NK-92 (cell line): ENCODE data around the gene ITGB3.
"Not testable (repeated sequence)": the region's sequence is repeated elsewhere in the genome, so short reads cannot be mapped to it uniquely, and the experiment has no call there.

ENCODE experiments used
- DNase-seq: peaks from one replicate; lab custom pipeline; 2025; ENCODE audit not compliant: unreplicated experiment; lab: John Stamatoyannopoulos, UW

ITGB3 gene

GRCh38 chr17:47243737-47244598, 9.7 kb upstream of the ITGB3 start:
- no peak for DNase-seq

DNA sequence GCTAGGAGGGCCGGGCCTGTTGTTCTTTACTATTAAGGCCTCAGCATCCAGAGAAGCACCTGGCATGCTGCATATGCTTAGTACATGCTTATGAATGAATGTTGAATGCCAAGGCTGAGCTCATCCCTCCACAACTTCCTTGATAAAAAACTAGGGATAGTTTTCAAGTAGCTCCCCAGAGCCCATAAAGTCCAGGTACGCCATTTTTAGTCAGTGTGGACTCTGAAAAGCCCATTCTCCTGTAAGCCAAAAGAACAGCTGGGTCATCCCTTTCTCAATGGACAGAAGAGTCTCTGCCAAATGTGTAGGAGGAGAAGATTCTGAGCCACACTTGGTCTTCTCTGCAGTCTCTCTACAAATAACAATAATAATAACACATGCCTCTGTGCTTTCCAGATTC, 8.9 kb upstream of the ITGB3 start:
- DNase-seq: no peak

DNA sequence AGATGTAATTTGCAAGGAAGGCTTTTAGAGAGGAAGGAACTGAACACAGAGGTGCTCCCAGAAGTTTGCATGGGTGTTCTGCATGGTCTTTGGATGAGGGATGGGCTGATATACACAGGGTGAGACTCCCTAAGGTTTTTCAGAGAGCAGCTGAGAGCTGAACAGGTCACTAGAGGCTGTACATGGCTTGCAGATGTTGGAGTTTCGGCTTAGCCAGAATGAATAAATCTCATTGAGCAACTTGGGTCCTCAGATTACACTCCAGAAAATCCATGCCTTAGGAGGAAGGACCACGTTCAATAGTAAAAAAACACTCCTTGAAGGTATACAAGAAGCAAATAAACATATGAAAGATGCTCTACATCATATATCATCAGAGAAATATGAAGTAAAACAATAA, 7.5 kb upstream of the ITGB3 start:
- no peak for DNase-seq

DNA sequence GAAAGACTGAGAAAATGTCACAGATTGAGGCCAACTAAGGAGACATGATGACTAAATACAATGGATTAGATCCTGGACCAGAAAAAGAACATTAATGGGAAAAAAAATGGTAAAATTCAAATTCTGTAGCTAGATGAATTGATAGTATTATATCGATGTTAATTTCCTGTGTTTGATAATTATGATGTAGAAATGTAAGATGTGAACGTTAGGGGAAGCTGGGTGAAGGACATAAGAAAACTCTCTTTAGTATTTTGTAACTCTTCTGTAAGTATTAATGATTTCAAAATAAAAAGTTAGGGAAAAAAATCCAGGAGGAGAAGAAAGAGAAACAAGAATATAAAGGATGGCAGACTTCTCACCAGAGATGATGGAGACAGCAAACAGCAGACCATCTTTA, 2.8 kb upstream of the ITGB3 start:
- no peak for DNase-seq

- DNase-seq: no peak
Observed at GRCh38 chr17:47251421-47251940, 2.1 kb upstream of the ITGB3 start.

DNA sequence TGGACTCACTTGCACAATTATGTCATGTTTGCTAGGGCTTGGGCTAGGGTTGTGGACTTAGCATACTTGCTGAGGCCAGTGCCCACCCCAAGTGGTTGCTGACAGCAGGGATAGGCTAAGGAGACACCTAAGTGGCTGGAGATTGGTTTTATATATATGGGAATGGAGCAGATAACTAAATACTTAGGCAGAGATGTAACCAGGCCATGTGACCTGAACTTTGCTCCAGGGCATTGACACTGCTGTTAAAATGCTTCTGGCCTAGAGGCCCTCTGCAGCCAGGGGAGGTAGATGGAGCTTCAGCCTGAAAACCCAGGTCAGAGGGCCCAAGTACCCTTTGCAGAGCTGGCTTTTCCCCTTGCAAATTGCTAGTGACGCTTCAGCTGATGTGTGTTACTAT, 1.4 kb upstream of the ITGB3 start:
- no peak for DNase-seq

- DNase-seq: no peak
Observed at GRCh38 chr17:47252766-47253512, 688 bp upstream of the ITGB3 start.

GRCh38 chr17:47254403-47254943, 846 bp downstream of the ITGB3 start:
- DNase-seq: no peak

- DNase-seq: no peak
Observed at GRCh38 chr17:47257651-47258339, 4.2 kb downstream of the ITGB3 start.

GRCh38 chr17:47262586-47262985, 9.0 kb downstream of the ITGB3 start:
- DNase-seq: no peak

DNA sequence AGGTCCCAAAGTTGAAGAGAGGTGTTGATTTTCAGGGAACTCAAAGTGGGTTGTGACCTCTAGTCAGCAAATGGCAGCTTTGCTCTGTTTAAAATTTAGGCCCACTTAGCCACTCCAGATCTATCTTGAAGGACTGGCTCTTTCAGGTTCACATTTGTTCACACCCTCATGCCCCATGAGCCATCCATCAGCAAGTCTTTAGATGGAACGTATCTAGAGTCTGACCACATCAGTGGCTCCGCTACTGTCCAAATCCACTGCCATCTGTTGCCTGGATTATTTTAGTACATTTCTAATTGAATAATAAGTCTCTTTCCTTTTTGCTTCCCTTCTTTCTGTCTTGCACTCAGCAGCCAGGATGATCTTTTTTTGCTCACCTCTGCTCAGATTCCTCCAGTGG, 10.5 kb downstream of the ITGB3 start:
- DNase-seq: no peak

- DNase-seq: no peak
Observed at GRCh38 chr17:47265983-47266541, 12.4 kb downstream of the ITGB3 start.

- no peak for DNase-seq
Observed at GRCh38 chr17:47266782-47267181, 13.2 kb downstream of the ITGB3 start.

DNA sequence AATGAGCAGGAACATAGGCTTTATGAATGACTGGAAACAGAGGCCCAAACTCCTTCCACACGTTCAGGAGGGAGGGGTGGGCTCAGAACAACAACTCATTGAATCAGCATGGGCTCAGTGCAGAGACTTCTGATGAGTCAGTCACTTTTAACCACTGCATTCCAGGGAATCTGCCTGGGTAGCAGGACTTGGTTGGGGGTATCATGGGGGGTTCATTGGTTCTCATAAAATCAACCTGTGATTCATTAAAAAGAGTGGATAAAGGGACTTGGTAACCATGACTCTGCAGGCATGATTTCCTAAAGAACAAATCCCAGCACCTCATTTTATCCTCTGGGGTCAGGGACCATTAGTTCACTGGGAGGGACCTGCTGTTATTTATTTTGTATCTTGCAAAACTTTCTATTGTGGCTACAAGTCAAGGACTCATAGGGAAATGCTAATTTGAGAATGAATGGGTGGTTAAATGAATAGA, 13.8 kb downstream of the ITGB3 start:
- no peak for DNase-seq

DNA sequence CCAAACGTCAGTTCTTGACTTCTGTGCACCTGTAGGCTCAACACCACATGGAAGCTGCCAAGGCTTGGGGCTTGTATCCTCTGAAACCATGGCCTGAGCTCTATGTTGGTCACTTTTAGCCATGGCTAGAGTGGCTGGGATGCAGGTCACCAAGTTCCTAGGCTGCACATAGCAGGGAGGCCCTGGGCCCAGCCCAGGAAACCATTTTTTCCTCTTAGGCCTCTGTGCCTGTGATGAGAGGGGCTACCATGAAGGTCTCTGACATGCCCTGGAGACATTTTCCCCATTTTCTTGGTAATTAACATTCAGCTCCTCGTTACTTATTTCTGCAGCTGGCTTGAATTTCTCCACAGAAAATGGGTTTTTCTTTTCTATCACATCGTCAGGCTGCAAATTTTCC, 15.3 kb downstream of the ITGB3 start:
- DNase-seq: not testable (repeated sequence)

DNA sequence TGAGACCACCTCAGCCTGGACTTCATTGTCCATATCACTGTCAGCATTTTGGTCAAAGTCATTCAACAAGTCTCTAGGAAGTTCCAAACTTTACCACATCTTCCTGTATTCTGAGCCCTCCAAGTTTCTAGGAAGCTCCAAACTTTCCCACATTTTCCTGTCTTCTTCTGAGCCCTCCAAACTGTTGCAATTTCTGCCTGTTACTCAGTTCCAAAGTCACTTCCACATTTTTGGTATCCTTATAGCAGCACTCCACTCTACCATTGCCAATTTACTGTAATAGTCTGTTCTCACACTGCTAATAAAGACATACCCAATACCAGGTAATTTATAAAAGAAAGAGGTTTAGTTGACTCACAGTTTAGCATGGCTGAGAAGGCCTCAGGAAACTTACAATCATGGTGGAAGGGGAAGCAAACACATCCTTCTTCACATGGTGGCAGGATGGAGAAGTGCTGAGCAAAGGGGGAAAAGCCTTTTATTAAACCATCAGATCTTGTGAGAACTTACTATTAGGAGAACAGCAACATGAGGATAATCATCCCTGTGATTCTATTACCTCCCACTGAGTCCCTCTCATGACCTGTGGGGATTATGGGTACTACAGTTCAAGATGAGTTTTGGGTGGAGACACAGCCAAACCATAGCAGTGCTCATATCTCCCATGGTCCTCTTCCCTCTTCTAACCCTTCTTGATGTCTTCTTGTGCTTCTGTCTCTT, 16.1 kb downstream of the ITGB3 start:
- not testable (repeated sequence) for DNase-seq

GRCh38 chr17:47270946-47271705, 17.5 kb downstream of the ITGB3 start:
- DNase-seq: no peak

- DNase-seq: no peak
Observed at GRCh38 chr17:47272491-47272890, 18.9 kb downstream of the ITGB3 start.

- DNase-seq: no peak
Observed at GRCh38 chr17:47273245-47273644, 19.6 kb downstream of the ITGB3 start.
